ENCODE data around the gene SMTNL1. TPM values are rescaled to one million over a fixed set of nuclear protein-coding genes. Genes with fewer than 3 reads are reported as not detected.

Gene SMTNL1
- total and polyA plus RNA-seq, 9 of the 15 experiments (the other 6 are each of a cell fraction or from before 2014, with no cell fraction given), result not detected

- peak; percentile 58 for TF ChIP-seq USF2 (CRISPR knock-in tag; IDR thresholded peaks at IDR 0.05)
- TF ChIP-seq ZNF695 (CRISPR knock-in tag; IDR thresholded peaks at IDR 0.05), result no peak
- no peak for TF ChIP-seq BMI1 (IDR thresholded peaks at IDR 0.05; ENCODE audit: low read length)
- no peak for TF ChIP-seq PHB2 (IDR thresholded peaks at IDR 0.05; ENCODE audit: low read depth)
- TF ChIP-seq GABPA (tag; conservative IDR thresholded peaks at IDR 0.05; ENCODE audit: low read depth), result no peak
- TF ChIP-seq MCM7 (IDR thresholded peaks at IDR 0.05), result no peak
- no peak for TF ChIP-seq ZNF212 (CRISPR knock-in tag; IDR thresholded peaks at IDR 0.05)
- no peak for TF ChIP-seq COPS2 (conservative IDR thresholded peaks at IDR 0.05)
- no peak for TF ChIP-seq ZNF174 (CRISPR knock-in tag; IDR thresholded peaks at IDR 0.05)
- no peak for TF ChIP-seq NELFE (IDR thresholded peaks at IDR 0.05; ENCODE audit: insufficient read depth, insufficient read length)
- no peak for TF ChIP-seq SMAD1 (IDR thresholded peaks at IDR 0.05; ENCODE audit: low read depth, low read length, partially characterized antibody)
- no peak for TF ChIP-seq PCBP1 (IDR thresholded peaks at IDR 0.05; ENCODE audit: low read depth, low read length, poor library complexity, severe bottlenecking)
- no peak for TF ChIP-seq XRCC4 (IDR thresholded peaks at IDR 0.05; ENCODE audit: extremely low read depth, insufficient read depth, insufficient read length)
- no peak for TF ChIP-seq MCM2 (IDR thresholded peaks at IDR 0.05; ENCODE audit: low read depth)
- no peak for TF ChIP-seq NR0B1 (IDR thresholded peaks at IDR 0.05; ENCODE audit: partially characterized antibody)
- TF ChIP-seq AFF4 (CRISPR knock-in tag; IDR thresholded peaks at IDR 0.05), result no peak; the same call in 1 of the 2 replicates
- TF ChIP-seq POLR2G (IDR thresholded peaks at IDR 0.05; ENCODE audit: low read depth, low read length), result peak; percentile 67
- TF ChIP-seq PYGO2 (tag; IDR thresholded peaks at IDR 0.05), result no peak
- TF ChIP-seq, protein P1, sequence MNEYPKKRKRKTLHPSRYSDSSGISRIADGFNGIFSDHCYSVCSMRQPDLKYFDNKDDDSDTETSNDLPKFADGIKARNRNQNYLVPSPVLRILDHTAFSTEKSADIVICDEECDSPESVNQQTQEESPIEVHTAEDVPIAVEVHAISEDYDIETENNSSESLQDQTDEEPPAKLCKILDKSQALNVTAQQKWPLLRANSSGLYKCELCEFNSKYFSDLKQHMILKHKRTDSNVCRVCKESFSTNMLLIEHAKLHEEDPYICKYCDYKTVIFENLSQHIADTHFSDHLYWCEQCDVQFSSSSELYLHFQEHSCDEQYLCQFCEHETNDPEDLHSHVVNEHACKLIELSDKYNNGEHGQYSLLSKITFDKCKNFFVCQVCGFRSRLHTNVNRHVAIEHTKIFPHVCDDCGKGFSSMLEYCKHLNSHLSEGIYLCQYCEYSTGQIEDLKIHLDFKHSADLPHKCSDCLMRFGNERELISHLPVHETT (CRISPR knock-in tag; conservative IDR thresholded peaks at IDR 0.05 in 1 of 2, IDR thresholded peaks at IDR 0.05 in 1 of 2), result no peak
- TF ChIP-seq HMGN3 (IDR thresholded peaks at IDR 0.05; ENCODE audit: borderline replicate concordance, extremely low read depth, insufficient read length, low read depth, low read length), result peak; percentile 23
- TF ChIP-seq TAF7 (tag; IDR thresholded peaks at IDR 0.05), result no peak
These were observed 22.7 kb upstream of the SMTNL1 start (continued) for GRCh38 chr11:57514538-57515331.

All from K562 (cell line).